GM12878 (cell line): ENCODE results near the gene MYO1E. TPM values are rescaled to one million over a fixed set of nuclear protein-coding genes. Genes with fewer than 3 reads are reported as not detected.

Source experiments
- ATAC-seq: fragments of 200-7000 bp; cut with Tn5 transposase; 3 replicates; pipeline ENCODE4 v1.9.1; 2020; ENCODE audit warnings: mild to moderate bottlenecking, moderate library complexity
- BruUV-seq: library from RNA; stranded (reverse); fragments of 400-500 nt; replicated peaks from 2 replicates; lab custom pipeline; 2021; lab: Mats Ljungman, UMichigan
- CTCF ChIA-PET: fragments of 300-600 bp; sonication (Branson Sonifier 250); formaldehyde crosslinking; extraction: SDS; loops from one replicate; lab custom pipeline; 2021; ENCODE audit warnings: inconsistent platforms; lab: Yijun Ruan, JAX
- POLR2A ChIA-PET: fragments of 350-600 bp; formaldehyde crosslinking; extraction: SDS; loops from one replicate; lab custom pipeline; 2021; ENCODE audit warnings: inconsistent platforms; lab: Charles Lee
- RAD21 ChIA-PET: fragments of 300-600 bp; sonication (Branson Sonifier 250); formaldehyde crosslinking; loops from one replicate; lab custom pipeline; 2023; ENCODE audit warnings: antibody characterized with exemption; ENCODE audit not compliant: unreplicated experiment; lab: Charles Lee
- SMC1A ChIA-PET: fragments of 300-600 bp; sonication (Branson Sonifier 250); formaldehyde crosslinking; loops from one replicate; lab custom pipeline; 2023; ENCODE audit not compliant: unreplicated experiment, uncharacterized antibody; lab: Charles Lee
- DNase-seq: peaks from one replicate; pipeline ENCODE4 v3.0.0-alpha.2; 2011; ENCODE audit warnings: low read depth, low spot score
- FAIRE-seq: peaks from 3 replicates; lab custom pipeline; 2011; peaks lifted over from hg19 to GRCh38; lab: Jason Lieb, UNC
- H2AFZ ChIP-seq: 2 replicates; pipeline ENCODE4 v1.6.0; 2011; ENCODE audit warnings: low read depth, low read length, control low read depth; ENCODE audit not compliant: control insufficient read depth
- H3K27ac ChIP-seq: 2 replicates; pipeline ENCODE4 v1.5.1; 2011; ENCODE audit warnings: control low read depth; ENCODE audit not compliant: control insufficient read depth, insufficient read depth
- H3K27me3 ChIP-seq, 2 experiments: replicated peaks in 1 of 2; 2 replicates each; pipeline versions ENCODE4 v1.6.0 to v1.6.1; 2011; ENCODE audit warnings: low read length in 1 of 2; ENCODE audit not compliant: control insufficient read depth in 2 of 2, insufficient read depth in 2 of 2
- H3K36me3 ChIP-seq, 2 experiments: 2 replicates each; pipeline ENCODE4 v1.5.1; 2011; ENCODE audit warnings: low read length in 1 of 2; ENCODE audit not compliant: control insufficient read depth in 2 of 2, insufficient read depth in 2 of 2
- H3K4me1 ChIP-seq: 2 replicates; pipeline ENCODE4 v1.6.1; 2011; ENCODE audit warnings: mild to moderate bottlenecking, low read length, moderate library complexity, mixed read lengths; ENCODE audit not compliant: control insufficient read depth, insufficient read depth
- H3K4me2 ChIP-seq: 2 replicates; pipeline ENCODE4 v1.6.0; 2011; ENCODE audit warnings: control low read depth; ENCODE audit not compliant: control insufficient read depth, insufficient read depth
- H3K4me3 ChIP-seq: fragments of 200-600 bp; sonication (generic); 2 replicates; pipeline ENCODE4 v1.5.1; 2016
- H3K79me2 ChIP-seq: 2 replicates; pipeline ENCODE4 v1.6.0; 2011; ENCODE audit warnings: low read length; ENCODE audit not compliant: control insufficient read depth, insufficient read depth
- H3K9ac ChIP-seq: 2 replicates; pipeline ENCODE4 v1.8.0; 2011; ENCODE audit warnings: low read length, control low read depth, mixed read lengths; ENCODE audit not compliant: control insufficient read depth, insufficient read depth
- H3K9me3 ChIP-seq: replicated peaks from 3 replicates; pipeline ENCODE4 v1.5.1; 2011; ENCODE audit warnings: mild to moderate bottlenecking, low read length; ENCODE audit not compliant: control insufficient read depth, insufficient read depth
- H4K20me1 ChIP-seq: 2 replicates; pipeline ENCODE4 v1.6.0; 2011; ENCODE audit not compliant: control insufficient read depth, insufficient read depth
- CBFB ChIP-seq: IDR thresholded peaks from 2 replicates; pipeline ENCODE4 v1.6.1; 2016; ENCODE audit warnings: antibody characterized with exemption, low read depth
- EP300 ChIP-seq, 2 experiments: fragments of 150-350 bp in 1 of 2; IDR thresholded peaks; 2 replicates each; pipeline ENCODE4 v1.6.1; 2011 to 2012; ENCODE audit warnings: low read depth in 2 of 2, low read length in 2 of 2, borderline replicate concordance in 1 of 2, improper control_type of control experiment in 1 of 2, inconsistent platforms in 1 of 2; ENCODE audit not compliant: control insufficient read depth in 1 of 2
- WGBS: methylation state at CpG from one replicate; pipeline ENCODE4 v1.1.6; 2016; ENCODE audit warnings: low lambda C conversion rate; ENCODE audit not compliant: insufficient replicate concordance, insufficient coverage; ENCODE audit errors: missing lambda C conversion rate; 5-methylcytosine and 5-hydroxymethylcytosine counted together
- in situ Hi-C: fragments of 300-500 bp; cut with MboI; formaldehyde crosslinking; loops from 9 replicates; pipeline ENCODE4 v1.14.3; 2018; ENCODE audit warnings: mixed read lengths
- intact Hi-C: fragments of 100-400 bp; cut with micrococcal nuclease; formaldehyde crosslinking; loops from one replicate; pipeline ENCODE4 v1.14.2; 2022; ENCODE audit not compliant: unreplicated experiment
- polyA plus RNA-seq, 11 experiments: library from polyadenylated mRNA; depleted of rRNA in 4 of 11; unstranded in 6 of 11; stranded (reverse) in 5 of 11; fragments of >200 nt; fragmentation: Nextera tagmentation in 4 of 11; fragmentation: Illumina TruSeq in 1 of 11; extraction: Ambion mirVana in 4 of 11; extraction: Trizol in 1 of 11; gene quantifications; 1 replicate in 1 of 11; 2 replicates in 10 of 11; pipeline versions ENCODE4 v1.2.1 to v1.2.3, GENCODE V29; 2011 to 2016; ENCODE audit warnings: inconsistent platforms in 2 of 11, missing spikeins in 2 of 11, low read depth in 1 of 11
- total RNA-seq, 4 experiments: library from RNA; depleted of rRNA in 3 of 4; stranded (reverse); fragments of >200 nt in 3 of 4; fragmentation: Illumina TruSeq in 1 of 4; extraction: Trizol in 1 of 4; gene quantifications; 2 replicates each; pipeline versions ENCODE4 v1.2.1 to v1.2.3, GENCODE V29; 2013 to 2021

MYO1E gene
- total and polyA plus RNA-seq, 10 of the 15 experiments (the other 5 are each of a cell fraction or from before 2014, with no cell fraction given), result 10.3 to 266 (median 64.9) TPM

DNA sequence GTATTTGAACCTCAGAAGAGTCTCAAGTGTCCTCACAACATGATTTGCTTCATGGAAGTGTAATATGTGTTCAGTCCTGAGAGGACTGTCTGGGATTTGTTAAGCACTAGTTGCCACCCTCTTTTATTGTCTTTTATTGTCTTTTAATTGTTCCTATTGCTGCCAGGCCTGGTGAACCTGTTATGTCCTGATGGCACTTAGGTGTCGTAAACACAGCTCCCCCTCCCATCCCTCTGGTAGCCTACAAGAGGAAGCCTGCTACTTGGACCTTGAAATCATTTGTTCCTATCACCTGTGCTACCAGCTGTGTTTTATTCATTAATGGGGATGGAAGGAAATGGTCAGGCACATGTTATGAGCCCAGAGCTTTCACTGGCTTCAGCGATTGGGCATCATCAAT lies 248.4 kb downstream of the MYO1E start:
- TF ChIP-seq CBFB, result no peak
- no peak for DNase-seq
- no peak for ATAC-seq
- Histone ChIP-seq H3K4me1 (no peaks in the 10 kb centered on the region), H3K36me3 (peaks cover 11 to 27% of the 10 kb centered on the region in 2 experiments; a peak in 3 of 4 replicates), H4K20me1 (no peaks in the 10 kb centered on the region), H3K79me2 (peaks cover 1% of the 10 kb centered on the region; the same call in 1 of the 2 replicates), H3K4me2 (no peak overlapping the region), H3K27ac (no peak overlapping the region), H3K9me3 (peaks cover 1% of the 10 kb centered on the region; the same call in 2 of the 3 replicates), H3K27me3 (no peaks in the 10 kb centered on the region), H2AFZ (no peak overlapping the region), H3K9ac (no peak overlapping the region), H3K4me3 (no peak overlapping the region)
- WGBS, result 100% methylated on average over 2 of the region's 2 CpGs
- RAD21 ChIA-PET, result no interaction called here
- no peak for FAIRE-seq
- CTCF ChIA-PET, result interaction anchor here (2.1 kb wide), 1 partner anchor 12 kb away, joined by 7 read pairs; no protein-coding TSS in a partner anchor
- SMC1A ChIA-PET, result interaction anchor here (1.3 to 2.1 kb wide), 3 partner anchors 12 to 405 kb away, joined by 3 to 10 read pairs (median 4); no protein-coding TSS in a partner anchor
- POLR2A ChIA-PET, result no interaction called here
- in situ Hi-C loops (no loop called here), intact Hi-C loops (no loop called here)
- BruUV-seq, result no TSS peak

DNA sequence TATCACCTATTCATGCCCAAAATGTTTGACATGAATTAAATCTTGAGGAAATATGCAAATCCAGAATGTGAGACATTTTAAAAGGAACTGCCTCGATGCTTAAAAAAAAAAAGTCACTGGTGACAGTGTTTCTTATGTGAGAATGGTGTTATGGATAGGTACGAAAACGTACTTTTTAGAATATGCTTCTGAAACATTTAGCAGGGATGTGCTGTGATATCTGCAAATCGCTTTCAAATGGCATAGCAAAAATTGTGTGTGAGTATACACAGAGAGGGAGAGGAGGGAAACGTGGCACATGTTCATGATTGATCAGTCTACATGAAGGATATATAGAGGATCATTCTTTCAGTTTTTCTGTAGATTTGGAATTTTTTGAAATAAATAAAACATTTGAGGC lies 251.7 kb downstream of the MYO1E start:
- in situ Hi-C loops, result no loop called here
- no peaks in the 10 kb centered on the region for H3K79me2 ChIP-seq
- no peaks in the 10 kb centered on the region for H3K9me3 ChIP-seq
- no peak overlapping the region for H3K4me3 ChIP-seq
- peaks cover 19 to 42% of the 10 kb centered on the region in 2 experiments; a peak in 3 of 4 replicates for H3K36me3 ChIP-seq
- ChIA-PET POLR2A (interaction anchor here (0.6 kb wide), 1 partner anchor 28 kb away, joined by 3 read pairs; no protein-coding TSS in a partner anchor), RAD21 (no interaction called here)
- no TSS peak for BruUV-seq
- H3K9ac ChIP-seq, result no peak overlapping the region
- no peaks in the 10 kb centered on the region for H3K27me3 ChIP-seq
- DNase-seq (no peak), FAIRE-seq (no peak)
- H3K4me1 ChIP-seq, result no peaks in the 10 kb centered on the region
- H3K27ac ChIP-seq, result no peak overlapping the region
- no peaks in the 10 kb centered on the region for H4K20me1 ChIP-seq
- no peak for TF ChIP-seq EP300 (IDR thresholded peaks at IDR 0.05; ENCODE audit: borderline replicate concordance in 1 of 2, control insufficient read depth in 1 of 2, low read depth in 2 of 2, low read length in 2 of 2)
- TF ChIP-seq, all 136 proteins: peak for 0
- ATAC-seq, result no peak
- CTCF ChIA-PET, result interaction anchor here (0.9 to 1.5 kb wide), 2 partner anchors 10 to 373 kb away, joined by 4 to 5 read pairs; no protein-coding TSS in a partner anchor
- 99% methylated on average over 5 of the region's 5 CpGs for WGBS
- Histone ChIP-seq H2AFZ (no peak overlapping the region), H3K4me2 (no peak overlapping the region)
- SMC1A ChIA-PET, result interaction anchor here (1.0 kb wide), 1 partner anchor 9 kb away, joined by 3 read pairs; no protein-coding TSS in a partner anchor
- intact Hi-C loops, result no loop called here
